Vagina (tissue), 2 donors: ENCODE data around the gene AKAP13.

Experiments used
- POLR2A ChIP-seq, 2 donors: fragments of 450-650 bp; IDR thresholded peaks; one replicate each; pipeline ENCODE4 v1.6.1; 2017; ENCODE audit warnings: antibody characterized with exemption in 2 of 2, mild to moderate bottlenecking in 2 of 2, moderate library complexity in 2 of 2
- TF ChIP-seq, protein P1 (sequence below), 3 experiments: fragments of 450-650 bp in 2 of 3; fragments of 200-600 bp in 1 of 3; sonication (generic) in 1 of 3; IDR thresholded peaks; one replicate each; pipeline ENCODE4 v1.5.1; 2017 to 2019; ENCODE audit warnings: antibody characterized with exemption in 3 of 3, mild to moderate bottlenecking in 2 of 3, moderate library complexity in 2 of 3

DNA sequence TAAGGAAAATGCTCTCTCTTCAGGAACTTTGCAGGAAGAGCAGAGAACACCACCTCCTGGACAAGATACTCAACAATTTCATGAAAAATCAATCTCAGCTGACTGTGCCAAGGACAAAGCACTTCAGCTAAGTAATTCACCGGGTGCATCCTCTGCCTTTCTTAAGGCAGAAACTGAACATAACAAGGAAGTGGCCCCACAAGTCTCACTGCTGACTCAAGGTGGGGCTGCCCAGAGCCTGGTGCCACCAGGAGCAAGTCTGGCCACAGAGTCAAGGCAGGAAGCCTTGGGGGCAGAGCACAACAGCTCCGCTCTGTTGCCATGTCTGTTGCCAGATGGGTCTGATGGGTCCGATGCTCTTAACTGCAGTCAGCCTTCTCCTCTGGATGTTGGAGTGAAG, 200.5 kb downstream of the AKAP13 start:
- TF ChIP-seq, protein P1, sequence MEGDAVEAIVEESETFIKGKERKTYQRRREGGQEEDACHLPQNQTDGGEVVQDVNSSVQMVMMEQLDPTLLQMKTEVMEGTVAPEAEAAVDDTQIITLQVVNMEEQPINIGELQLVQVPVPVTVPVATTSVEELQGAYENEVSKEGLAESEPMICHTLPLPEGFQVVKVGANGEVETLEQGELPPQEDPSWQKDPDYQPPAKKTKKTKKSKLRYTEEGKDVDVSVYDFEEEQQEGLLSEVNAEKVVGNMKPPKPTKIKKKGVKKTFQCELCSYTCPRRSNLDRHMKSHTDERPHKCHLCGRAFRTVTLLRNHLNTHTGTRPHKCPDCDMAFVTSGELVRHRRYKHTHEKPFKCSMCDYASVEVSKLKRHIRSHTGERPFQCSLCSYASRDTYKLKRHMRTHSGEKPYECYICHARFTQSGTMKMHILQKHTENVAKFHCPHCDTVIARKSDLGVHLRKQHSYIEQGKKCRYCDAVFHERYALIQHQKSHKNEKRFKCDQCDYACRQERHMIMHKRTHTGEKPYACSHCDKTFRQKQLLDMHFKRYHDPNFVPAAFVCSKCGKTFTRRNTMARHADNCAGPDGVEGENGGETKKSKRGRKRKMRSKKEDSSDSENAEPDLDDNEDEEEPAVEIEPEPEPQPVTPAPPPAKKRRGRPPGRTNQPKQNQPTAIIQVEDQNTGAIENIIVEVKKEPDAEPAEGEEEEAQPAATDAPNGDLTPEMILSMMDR (IDR thresholded peaks at IDR 0.05), result no peak
- no peak for TF ChIP-seq POLR2A (IDR thresholded peaks at IDR 0.05)
